Parathyroid adenoma (tissue), 2 donors: ENCODE results near the gene TBC1D2.
"Not testable (repeated sequence)": the region's sequence is repeated elsewhere in the genome, so short reads cannot be mapped to it uniquely, and the experiment has no call there.

Source experiments
- H2AFZ ChIP-seq: fragments of 300-600 bp; sonication (generic); one replicate; pipeline ENCODE4 v1.7.0; 2017; ENCODE audit warnings: antibody characterized with exemption, mild to moderate bottlenecking
- H3K27ac ChIP-seq: fragments of 300-600 bp; sonication (generic); one replicate; pipeline ENCODE4 v1.7.0; 2017
- H3K27me3 ChIP-seq: fragments of 300-600 bp; sonication (generic); one replicate; pipeline ENCODE4 v1.7.0; 2017; ENCODE audit warnings: low read length; ENCODE audit not compliant: control insufficient read depth, insufficient read depth
- H3K36me3 ChIP-seq: fragments of 300-600 bp; sonication (generic); one replicate; pipeline ENCODE4 v1.7.0; 2017; ENCODE audit warnings: low read length; ENCODE audit not compliant: control insufficient read depth, insufficient read depth
- H3K4me1 ChIP-seq: fragments of 300-600 bp; sonication (generic); one replicate; pipeline ENCODE4 v1.7.0; 2017; ENCODE audit warnings: control low read depth
- H3K4me2 ChIP-seq: fragments of 300-600 bp; sonication (generic); one replicate; pipeline ENCODE4 v1.7.0; 2017; ENCODE audit warnings: low read length
- H3K4me3 ChIP-seq: fragments of 300-600 bp; sonication (generic); one replicate; pipeline ENCODE4 v1.7.0; 2017; ENCODE audit warnings: low read depth, low read length
- H3K79me2 ChIP-seq: fragments of 300-600 bp; sonication (generic); one replicate; pipeline ENCODE4 v1.7.0; 2017; ENCODE audit warnings: control low read depth
- H3K9ac ChIP-seq: fragments of 300-600 bp; sonication (generic); one replicate; pipeline ENCODE4 v1.7.0; 2017; ENCODE audit warnings: mild to moderate bottlenecking
- H3K9me3 ChIP-seq: fragments of 300-600 bp; sonication (generic); one replicate; pipeline ENCODE4 v1.7.0; 2017; ENCODE audit warnings: low read length; ENCODE audit not compliant: control insufficient read depth
- CTCF ChIP-seq: fragments of 300-600 bp; sonication (generic); IDR thresholded peaks from one replicate; pipeline ENCODE4 v1.7.0; 2017; ENCODE audit warnings: antibody characterized with exemption, mild to moderate bottlenecking
- donor health status: primary hyperparathyroidism.

TBC1D2 gene

GRCh38 chr9:98276907-98277469 is 21.5 kb upstream of the TBC1D2 start:
- H3K9me3 ChIP-seq = no peaks in the 10 kb centered on the region
- no peak for TF ChIP-seq CTCF
- no peak overlapping the region for H3K4me2 ChIP-seq
- no peak overlapping the region for H3K4me3 ChIP-seq
- H3K4me1 ChIP-seq = no peaks in the 10 kb centered on the region
- H3K27me3 ChIP-seq = no peaks in the 10 kb centered on the region
- no peaks in the 10 kb centered on the region for H3K79me2 ChIP-seq
- H3K9ac ChIP-seq = no peak overlapping the region
- no peak overlapping the region for H3K27ac ChIP-seq
- H2AFZ ChIP-seq = no peak overlapping the region
- no peaks in the 10 kb centered on the region for H3K36me3 ChIP-seq

GRCh38 chr9:98275159-98275558 is 19.7 kb upstream of the TBC1D2 start:
- no peaks in the 10 kb centered on the region for H3K27me3 ChIP-seq
- no peak overlapping the region for H3K9ac ChIP-seq
- H3K9me3 ChIP-seq = no peaks in the 10 kb centered on the region
- no peaks in the 10 kb centered on the region for H3K36me3 ChIP-seq
- TF ChIP-seq CTCF = no peak
- H2AFZ ChIP-seq = no peak overlapping the region
- H3K4me2 ChIP-seq = no peak overlapping the region
- no peaks in the 10 kb centered on the region for H3K79me2 ChIP-seq
- no peak overlapping the region for H3K27ac ChIP-seq
- no peaks in the 10 kb centered on the region for H3K4me1 ChIP-seq
- H3K4me3 ChIP-seq = no peak overlapping the region

- H3K4me2 ChIP-seq = no peak overlapping the region
- H3K27ac ChIP-seq = no peak overlapping the region
- H3K79me2 ChIP-seq = no peaks in the 10 kb centered on the region
- no peaks in the 10 kb centered on the region for H3K27me3 ChIP-seq
- no peak overlapping the region for H2AFZ ChIP-seq
- no peaks in the 10 kb centered on the region for H3K9me3 ChIP-seq
- no peaks in the 10 kb centered on the region for H3K36me3 ChIP-seq
- no peak for TF ChIP-seq CTCF
- H3K9ac ChIP-seq = no peak overlapping the region
- no peak overlapping the region for H3K4me3 ChIP-seq
- H3K4me1 ChIP-seq = no peaks in the 10 kb centered on the region
Measured at GRCh38 chr9:98272083-98272482, 16.6 kb upstream of the TBC1D2 start.

- no peaks in the 10 kb centered on the region for H3K9me3 ChIP-seq
- H3K27me3 ChIP-seq = no peaks in the 10 kb centered on the region
- no peak overlapping the region for H3K9ac ChIP-seq
- no peaks in the 10 kb centered on the region for H3K79me2 ChIP-seq
- no peak overlapping the region for H3K4me2 ChIP-seq
- no peak overlapping the region for H3K27ac ChIP-seq
- no peak overlapping the region for H3K4me3 ChIP-seq
- H3K36me3 ChIP-seq = no peaks in the 10 kb centered on the region
- H3K4me1 ChIP-seq = no peaks in the 10 kb centered on the region
- no peak overlapping the region for H2AFZ ChIP-seq
- no peak for TF ChIP-seq CTCF
Measured at GRCh38 chr9:98271479-98271878, 16.0 kb upstream of the TBC1D2 start.

GRCh38 chr9:98270284-98270683 is 14.8 kb upstream of the TBC1D2 start:
- H3K9ac ChIP-seq, H3K4me1 ChIP-seq, H3K27ac ChIP-seq, H3K27me3 ChIP-seq, H3K36me3 ChIP-seq, H3K4me3 ChIP-seq, H3K79me2 ChIP-seq, H3K4me2 ChIP-seq, H3K9me3 ChIP-seq, H2AFZ ChIP-seq: not testable (repeated sequence)

GRCh38 chr9:98269652-98270051 is 14.2 kb upstream of the TBC1D2 start:
- H3K4me1 ChIP-seq, H3K9me3 ChIP-seq, H3K27ac ChIP-seq, H3K4me2 ChIP-seq, H3K4me3 ChIP-seq, H3K79me2 ChIP-seq, H3K27me3 ChIP-seq, H2AFZ ChIP-seq, H3K9ac ChIP-seq, H3K36me3 ChIP-seq: not testable (repeated sequence)

GRCh38 chr9:98267556-98267955 is 12.1 kb upstream of the TBC1D2 start:
- H3K4me1 ChIP-seq, H3K4me3 ChIP-seq, H3K79me2 ChIP-seq, H3K4me2 ChIP-seq, H3K27me3 ChIP-seq, H2AFZ ChIP-seq, H3K27ac ChIP-seq, H3K36me3 ChIP-seq, H3K9me3 ChIP-seq, H3K9ac ChIP-seq: not testable (repeated sequence)
